NCI-H82 (cell line): ENCODE measurements around the gene THBD.
"Not testable (repeated sequence)": the region's sequence is repeated elsewhere in the genome, so short reads cannot be mapped to it uniquely, and the experiment has no call there.

ENCODE experiments used
- DNase-seq: peaks from one replicate; lab custom pipeline; 2025; lab: John Stamatoyannopoulos, UW

Gene THBD

DNA sequence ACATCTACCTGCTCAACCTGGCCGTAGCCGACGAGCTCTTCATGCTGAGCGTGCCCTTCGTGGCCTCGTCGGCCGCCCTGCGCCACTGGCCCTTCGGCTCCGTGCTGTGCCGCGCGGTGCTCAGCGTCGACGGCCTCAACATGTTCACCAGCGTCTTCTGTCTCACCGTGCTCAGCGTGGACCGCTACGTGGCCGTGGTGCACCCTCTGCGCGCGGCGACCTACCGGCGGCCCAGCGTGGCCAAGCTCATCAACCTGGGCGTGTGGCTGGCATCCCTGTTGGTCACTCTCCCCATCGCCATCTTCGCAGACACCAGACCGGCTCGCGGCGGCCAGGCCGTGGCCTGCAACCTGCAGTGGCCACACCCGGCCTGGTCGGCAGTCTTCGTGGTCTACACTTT is 13.7 kb downstream of the THBD start:
- DNase-seq: no peak

DNA sequence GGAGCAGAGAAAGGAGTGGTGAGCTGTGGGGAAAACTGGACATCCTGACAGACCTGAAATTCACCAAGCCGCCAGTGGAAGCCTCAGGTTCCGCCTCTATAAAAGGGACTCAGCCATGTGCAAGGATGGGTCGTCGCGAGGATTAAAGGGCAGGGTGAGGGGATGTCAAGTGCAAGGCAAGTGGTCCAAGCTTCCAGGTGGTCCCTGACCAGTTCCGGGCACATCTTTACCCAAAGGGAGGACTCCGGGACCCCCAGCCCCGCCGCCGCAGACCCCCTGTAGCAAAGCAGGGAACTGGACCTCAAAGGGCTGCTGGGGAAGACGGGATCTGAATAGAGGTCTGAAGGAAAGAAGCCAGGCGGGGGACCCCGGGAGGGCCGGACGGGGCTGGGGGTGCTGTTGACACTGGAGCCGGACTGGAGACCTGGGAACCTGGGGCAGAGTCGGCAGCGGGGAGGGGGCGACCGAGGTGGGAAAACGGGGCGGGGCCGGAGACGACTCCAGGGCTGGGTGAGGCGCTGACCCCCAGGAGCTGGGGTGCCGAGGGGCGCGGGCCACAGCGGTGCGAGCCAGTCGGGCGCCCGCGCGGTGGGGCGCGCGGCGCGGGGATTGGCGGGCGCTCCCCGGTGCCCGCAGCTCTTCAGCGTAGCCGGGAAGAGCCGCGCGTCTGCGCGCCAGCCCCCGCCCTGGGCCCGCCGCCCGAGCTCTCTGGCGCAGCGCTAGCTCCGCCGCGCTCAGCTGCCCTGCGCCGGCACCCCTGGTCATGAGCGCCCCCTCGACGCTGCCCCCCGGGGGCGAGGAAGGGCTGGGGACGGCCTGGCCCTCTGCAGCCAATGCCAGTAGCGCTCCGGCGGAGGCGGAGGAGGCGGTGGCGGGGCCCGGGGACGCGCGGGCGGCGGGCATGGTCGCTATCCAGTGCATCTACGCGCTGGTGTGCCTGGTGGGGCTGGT is 14.5 kb downstream of the THBD start, which contains the start of gene SSTR4:
TSS of gene SSTR4 (plus strand) at position 592 of the 951 bp plus-strand sequence. CDS start at position 764, 172 bp downstream.
- no peak for DNase-seq

DNA sequence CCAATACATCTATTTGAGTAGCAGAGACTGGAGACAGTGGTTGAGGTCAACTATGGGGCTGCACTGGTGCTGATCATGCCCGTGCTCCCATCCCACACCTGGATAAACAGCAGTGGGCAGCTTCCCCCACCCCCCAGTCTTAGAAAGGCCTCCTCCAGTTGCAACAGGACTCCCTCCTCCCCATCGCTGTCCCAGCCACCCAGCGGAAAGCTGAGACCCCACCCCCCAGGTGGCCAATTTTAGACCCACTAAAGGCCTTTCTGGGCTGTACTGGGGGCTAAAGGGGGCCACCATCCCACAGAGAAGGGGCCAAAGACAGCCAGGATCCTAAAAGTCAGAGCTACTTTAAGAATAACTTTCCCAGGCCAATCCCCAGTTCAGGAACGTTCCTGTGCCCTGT is 15.6 kb downstream of the THBD start:
- DNase-seq: no peak

DNA sequence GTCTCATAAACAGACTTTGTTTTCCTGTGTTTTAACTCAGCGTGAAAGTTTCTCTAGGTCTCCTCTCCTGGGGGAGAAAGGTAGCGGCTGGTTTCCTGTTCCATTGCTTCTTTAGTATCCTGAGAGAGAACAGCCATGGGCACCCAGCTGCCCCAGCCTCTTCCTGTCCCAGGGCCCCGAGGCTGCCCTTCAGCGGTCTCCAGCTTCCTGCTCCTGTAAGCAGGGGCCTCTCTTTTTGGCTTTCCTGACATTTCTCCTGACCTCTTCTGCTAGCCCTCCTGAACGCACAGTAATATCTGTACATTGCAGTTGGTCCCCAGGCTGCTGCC is 16.8 kb downstream of the THBD start:
- no peak for DNase-seq

DNA sequence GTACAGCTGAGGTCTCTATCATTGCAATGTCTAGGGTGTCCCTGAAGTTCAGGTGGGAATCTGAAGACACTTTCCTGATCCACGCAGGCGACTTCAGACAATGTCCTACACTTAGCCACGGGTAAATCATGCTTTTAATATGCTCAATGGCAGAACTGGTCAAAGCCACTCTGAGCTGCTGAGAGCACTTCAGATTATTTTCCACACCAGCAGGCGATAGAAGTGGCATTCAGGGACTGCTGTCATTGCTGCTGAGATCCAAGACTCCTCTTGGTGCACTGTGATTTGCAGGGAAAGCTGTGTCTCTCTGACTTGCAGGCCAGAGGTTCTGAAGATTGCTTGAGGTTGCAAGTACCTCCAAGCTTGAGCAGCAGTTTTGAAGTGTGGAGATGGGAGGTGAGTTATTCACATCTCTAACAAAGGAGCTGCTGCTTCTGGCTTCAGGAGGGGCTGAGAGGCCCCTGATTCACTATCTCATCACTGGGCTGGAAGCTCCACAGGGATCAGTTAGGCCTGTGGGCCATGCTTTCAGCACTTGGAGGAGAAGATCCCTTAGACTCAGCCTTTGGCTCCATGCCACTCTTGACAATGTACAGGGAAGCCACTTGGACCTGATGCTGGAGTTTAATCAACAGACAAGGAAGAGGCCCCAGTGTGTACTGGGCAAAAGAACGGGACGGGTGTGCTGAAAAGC is 17.3 kb downstream of the THBD start:
- DNase-seq: no peak

DNA sequence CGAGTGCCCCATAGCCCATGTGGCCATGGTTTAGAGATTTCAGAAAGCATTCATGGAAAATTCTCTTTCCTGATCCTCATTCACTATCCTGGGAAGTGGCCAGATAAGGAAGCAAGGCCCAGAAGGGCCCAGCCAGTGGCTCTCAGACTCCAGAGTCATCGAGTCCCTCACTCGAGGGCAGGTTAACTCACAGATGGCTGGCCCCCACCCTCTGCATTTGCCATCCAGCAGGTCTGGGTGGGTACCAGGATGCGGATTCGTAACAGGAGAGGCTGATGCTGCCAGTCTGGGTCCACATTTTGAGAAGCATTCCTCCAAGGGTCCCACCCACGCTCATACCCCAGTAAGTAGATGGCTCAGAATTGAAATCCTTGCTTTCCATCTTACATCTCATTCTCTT is 18.1 kb downstream of the THBD start:
- DNase-seq: no peak

DNA sequence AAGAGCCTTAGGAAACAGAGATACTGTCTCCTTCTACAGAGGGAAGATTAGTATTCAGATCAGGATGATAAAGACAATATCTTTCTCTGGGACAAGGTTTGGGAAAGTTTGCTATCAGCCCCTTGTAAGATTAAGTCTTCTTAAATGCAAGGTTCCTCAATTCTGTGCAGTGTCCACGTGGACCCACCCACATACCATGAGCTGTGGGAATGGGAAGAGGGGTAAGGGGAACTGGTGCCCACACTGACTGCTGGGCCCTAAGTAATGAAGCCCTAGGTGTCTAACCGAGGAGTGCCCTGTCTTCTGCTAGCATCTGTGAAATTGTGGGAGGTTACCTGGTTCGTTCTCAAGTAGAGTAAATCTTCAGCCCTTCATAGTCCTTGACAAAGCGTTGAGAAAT is 20.1 kb downstream of the THBD start:
- no peak for DNase-seq

DNA sequence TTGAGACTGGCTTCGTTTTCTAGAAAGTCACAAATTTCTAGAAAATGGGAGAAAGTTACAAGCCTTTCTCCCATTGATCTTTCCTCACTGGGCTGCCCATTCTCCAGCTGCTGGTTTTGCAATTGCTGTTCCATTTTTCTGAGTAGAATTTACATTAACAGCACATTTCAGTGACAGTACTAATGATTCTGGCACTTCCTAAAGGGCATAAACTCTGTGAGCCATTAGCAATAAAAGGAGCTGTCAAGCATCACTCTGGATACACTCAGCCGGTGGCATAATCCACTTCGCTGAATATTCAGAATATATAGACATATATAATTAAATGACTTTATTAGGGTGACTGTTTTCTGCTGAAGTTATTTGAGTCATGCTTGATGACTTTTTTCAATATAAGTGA is 21.1 kb downstream of the THBD start:
- DNase-seq: no peak

DNA sequence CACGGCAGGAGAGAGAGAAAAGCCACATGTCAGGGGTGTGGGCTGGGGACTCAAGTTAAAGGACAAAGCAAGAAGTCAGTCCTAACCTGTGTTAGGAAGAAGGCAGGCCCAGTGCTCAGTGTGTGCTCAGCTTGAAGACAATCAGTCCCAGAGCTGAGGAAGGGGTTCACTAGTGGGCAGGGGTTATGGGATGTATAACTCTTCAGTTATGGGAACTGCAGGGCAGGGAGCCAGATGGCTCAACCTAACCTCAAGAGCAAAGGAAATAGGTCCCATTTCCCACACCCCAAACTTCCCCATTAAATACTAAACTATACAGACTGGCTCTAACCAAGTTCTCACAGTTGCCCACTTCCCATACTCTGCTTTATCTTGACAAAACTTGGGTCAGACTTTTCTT is 21.8 kb downstream of the THBD start:
- DNase-seq: no peak

DNA sequence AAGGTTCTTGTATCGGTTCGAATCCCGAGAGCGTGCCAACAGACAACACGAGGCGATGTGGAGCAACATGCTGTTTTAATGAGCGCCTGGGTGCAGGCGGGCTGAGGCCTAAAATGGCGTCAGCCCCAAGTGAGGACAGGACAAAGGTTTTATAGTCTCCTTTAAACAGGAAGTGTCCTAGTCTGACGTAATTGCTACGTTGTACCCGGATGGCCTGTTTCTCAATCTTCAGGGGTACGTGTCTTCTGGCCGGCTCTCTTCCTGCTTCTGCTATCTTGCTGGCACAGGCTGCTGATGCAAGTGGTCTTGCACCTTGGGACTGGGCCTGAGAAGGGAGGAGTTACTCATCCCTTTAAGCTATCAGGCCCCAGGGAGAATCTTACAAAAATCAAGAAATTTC is 24.0 kb downstream of the THBD start:
- DNase-seq: not testable (repeated sequence)

DNA sequence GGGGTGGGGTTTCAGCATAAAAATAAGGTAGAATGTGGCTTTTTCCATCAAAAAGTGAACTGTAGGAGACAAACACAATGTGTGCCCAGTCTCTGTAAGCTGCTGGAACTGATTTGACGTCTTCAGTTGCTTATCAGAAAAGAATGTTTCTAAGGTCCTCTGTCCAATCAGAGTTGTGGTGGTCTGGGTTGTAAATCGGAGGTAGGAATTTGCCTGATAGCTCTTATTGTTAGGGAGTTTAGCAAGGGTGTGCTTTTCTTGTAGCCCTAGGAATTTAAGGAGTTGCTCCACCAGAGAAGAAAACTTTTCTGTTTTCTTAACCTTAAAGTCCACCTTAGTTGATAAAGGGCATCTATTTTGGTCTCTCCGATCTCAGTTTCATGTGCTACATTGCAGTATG is 24.8 kb downstream of the THBD start:
- no peak for DNase-seq

DNA sequence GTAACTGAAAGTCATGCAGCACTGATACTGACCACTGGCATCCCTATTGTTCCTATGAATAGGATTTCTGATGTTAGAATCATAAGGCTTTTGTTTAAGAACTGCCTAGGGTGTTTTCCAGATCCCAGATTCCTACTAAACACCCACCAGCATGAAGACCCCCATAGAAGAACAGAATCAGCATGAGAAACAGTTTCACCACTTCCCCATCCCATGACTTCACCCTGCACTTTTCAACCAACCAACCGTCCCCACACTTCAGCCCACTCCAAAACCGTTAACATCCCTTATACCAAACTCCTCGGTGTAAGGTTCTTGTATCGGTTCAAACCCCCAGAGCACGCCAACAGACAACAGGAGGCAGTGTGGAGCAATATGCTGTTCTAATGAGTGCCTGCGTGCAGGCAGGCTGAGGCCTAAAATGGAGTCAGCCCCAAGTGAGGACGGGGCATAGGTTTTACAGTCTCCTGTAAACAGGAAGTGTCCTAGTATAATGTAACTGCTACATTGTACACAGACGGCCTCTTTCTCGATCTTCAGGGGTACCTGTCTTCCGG is 25.8 kb downstream of the THBD start:
- no peak for DNase-seq

DNA sequence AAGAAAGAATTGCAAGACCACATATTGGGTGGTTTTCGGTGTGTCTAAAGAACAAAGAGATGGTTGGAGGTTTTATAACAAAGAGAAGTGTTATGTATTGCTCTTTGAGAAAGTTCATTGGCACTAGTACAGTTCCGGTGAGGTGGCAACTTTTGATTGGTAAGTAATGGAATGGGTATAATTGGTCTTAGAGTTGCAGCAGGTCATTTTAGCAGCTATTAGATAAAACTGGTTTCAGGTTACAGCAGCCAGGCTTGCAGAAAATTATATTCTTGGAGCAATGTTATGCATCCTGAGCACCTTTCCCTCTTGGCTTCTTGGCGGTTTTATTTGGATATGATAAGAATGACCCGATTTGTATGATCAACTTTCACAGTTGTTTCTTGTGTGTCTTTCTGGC is 26.6 kb downstream of the THBD start:
- DNase-seq: no peak

DNA sequence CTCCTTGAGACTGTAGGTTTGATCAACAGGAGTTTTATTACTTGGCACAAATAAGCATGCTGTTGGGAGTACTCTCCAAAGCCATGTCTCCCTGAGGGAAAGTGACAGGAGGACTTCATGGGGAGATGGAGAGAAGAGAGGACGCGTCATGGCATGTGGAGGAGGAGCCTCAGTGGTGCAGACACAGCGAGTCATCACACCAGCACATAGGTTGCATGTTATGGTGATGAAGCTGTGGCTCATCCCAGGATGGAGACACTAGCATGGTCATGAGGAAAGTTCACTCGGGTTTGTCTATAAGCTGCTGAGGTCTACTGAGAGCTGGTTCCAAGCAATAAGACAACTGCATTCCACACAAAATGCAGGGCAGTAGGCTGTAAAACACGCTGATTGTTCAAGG is 27.5 kb downstream of the THBD start:
- no peak for DNase-seq

DNA sequence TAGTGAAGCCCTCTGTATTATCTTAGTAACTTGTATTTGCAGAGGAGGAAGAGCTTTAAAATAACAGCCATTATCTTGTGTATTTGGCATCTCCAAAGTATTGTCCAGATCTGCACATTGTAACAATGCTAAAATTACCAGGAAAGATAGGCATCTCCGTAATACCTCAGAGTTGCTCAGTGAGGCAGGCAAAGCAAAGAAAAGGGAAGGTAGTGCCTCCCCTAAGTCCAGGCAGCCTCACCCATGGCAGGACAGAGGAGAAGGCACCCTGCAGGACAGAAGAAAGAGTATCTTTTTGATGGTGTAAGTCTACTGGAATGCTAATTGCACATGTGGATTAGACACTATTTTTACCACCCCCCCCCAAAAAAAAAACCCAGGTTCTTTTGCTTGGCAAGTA is 27.9 kb downstream of the THBD start:
- DNase-seq: no peak

DNA sequence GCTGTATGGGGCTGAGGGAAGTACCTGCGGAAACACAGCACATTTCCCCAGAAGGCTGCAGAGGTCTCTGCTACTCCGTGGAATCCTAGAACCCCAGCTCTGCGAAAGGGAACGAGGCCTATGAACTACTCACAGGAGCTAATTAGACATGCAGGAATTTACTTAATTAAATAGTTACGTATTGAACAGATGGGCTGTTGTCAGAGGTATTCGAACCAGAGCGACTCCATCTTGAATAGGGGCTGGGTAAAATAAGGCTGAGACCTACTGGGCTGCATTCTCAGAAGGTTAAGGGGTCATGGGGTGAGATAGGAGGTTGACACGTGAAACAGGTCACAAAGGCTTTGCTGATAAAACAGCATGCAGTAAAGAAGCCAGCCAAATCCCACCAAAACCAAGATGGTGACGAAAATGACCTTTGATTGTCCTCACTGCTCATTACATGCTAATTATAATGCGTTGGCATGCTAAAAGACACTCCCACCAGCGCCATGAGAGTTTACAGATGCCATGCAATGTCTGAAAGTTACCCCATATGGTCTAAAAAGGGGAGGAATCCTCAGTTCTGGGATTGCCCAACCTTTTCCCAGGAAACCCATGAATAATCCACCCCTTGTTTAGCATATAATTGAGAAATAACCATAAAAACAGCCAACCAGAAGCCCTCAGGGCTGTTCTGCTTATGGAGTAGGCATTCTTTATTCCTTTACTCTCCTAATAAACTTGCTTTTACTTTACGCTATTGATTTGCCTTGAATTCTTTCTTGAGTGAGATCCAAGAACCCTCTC is 29.0 kb downstream of the THBD start:
- DNase-seq: no peak

DNA sequence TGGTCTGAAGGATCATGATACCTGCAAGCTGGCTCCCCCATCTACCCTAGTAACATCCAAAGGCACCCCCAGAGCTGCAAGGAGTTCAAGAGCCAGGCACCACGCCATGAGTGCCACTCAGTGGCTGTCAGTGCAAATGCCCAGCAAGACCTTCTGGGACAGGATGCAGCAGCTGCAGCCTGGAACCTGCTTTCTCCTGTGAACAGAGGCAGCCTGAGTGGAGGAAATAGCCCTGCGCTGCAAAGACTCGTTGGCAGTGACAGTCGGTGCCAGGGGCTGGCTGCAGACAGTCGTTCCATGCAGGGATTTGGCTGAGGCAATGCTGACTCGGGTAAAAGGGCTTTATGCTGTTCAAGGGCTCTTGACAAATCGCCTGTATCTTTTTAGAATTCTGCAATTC is 30.1 kb downstream of the THBD start:
- DNase-seq: no peak

DNA sequence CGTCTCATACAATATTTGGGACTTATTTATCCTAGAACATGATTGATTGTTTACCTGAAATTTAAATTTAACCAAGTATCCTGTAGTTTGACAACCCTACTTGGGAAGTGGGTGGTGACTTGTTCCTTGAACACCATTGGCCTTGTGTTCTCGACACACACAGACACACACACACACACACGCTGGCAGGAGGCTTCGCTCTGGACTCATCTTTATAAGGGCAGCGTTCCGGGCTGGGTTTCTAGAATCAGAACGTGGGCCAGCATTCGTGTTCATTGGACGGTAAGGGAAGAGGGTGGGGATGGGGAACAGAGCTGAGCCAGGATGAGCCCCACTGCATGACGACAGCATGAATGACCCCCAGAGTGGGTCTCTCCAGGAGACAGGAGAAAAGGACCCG is 30.5 kb downstream of the THBD start:
- DNase-seq: no peak

DNA sequence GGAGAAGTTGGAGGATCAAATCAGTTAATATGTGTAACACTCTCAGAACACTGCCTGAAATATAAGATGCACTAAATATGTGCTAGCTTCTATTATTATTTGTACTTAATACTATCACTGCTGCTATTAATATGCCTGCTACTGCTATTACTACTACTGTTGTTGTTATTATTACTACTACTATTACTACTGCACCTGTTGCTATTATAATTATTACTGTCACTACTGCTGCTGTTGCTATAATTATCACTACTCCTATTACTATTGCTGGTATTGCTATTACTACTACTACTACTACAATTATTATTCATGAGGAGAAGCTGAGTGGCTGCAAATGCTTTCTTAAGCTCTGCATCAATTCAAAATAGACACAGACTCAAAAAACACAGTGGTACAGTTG is 31.0 kb downstream of the THBD start:
- DNase-seq: no peak

DNA sequence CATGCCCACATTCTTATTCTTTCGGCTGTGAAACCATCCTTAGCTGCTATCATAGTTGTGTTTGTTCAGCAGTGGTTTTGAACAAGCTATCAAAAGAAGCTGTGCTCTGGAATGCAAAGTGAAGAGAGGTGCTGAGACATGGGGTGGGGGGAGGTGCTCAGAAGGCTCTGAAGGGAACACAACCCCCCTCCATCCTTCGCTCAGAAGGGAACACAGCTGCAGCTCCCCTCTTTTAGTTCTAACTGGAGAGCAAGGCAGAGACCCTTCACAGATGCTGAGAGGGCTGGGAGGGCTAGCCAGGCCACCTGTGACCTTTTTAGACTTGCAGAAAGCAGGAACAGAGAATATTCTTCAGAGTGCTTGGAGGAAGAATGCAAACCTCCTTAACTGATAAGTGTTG is 32.0 kb downstream of the THBD start:
- DNase-seq: no peak

DNA sequence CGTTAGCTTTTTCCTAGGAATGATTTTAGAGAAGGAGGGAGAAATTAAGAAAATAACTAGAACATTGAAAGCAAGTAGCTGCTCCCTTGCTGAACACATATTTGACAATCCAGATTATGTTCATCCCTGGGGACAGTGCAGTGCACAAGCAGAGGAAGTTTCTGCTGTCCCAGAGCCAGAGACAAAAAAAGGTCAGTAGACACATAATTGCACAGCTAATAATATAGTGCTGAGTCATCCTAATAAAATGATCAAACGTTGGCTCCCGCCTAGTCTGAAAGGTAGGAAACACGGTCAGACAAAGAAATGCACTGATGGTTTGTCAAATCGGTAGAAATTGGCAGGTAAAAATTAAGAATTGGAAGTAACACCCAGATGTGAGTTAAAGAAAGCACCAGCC is 36.0 kb downstream of the THBD start:
- DNase-seq: no peak

DNA sequence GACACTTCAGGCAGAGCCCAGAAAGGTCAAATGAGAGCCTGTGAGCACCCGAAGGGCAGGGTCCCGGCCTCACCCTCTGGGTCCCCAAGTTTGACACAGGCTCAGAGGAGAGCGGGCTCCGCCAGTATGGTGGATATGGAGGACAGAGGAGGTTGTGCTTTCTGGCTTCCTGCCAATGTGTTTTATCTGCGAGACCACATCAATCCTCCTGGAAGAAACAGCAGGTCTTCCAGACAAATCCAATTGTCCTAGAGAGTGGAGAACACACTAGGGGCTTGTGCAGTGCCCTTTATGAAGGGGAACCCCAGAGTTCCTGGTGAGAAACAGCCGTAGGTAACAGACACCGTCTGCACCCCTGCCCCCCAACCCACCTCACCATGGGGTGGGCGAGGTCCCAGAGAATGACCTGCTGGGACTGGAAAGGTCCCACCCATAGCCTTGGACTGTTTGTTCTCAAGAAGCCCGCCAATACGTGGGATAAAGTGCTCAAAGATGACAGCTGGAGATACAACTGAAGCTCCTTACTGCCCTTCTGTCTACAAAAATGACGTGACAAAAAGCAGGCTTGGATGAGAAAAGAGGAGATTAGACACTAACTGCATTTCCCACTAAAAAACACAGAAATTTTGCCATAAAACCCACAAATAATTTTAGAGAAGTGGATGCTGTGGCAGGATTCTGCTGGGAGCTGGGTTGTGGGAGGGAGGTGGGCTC is 38.3 kb downstream of the THBD start:
- DNase-seq: peak; percentile 92
